GM12875 (cell line): ENCODE results near the gene PROC.
"Not testable (repeated sequence)": the region's sequence is repeated elsewhere in the genome, so short reads cannot be mapped to it uniquely, and the experiment has no call there.

ENCODE experiments used
- H3K4me3 ChIP-seq: one replicate; pipeline ENCODE4 v1.5.1; 2011; ENCODE audit warnings: low read depth, low read length, control low read depth
- CTCF ChIP-seq: IDR thresholded peaks from 2 replicates; pipeline ENCODE4 v1.5.1; 2011; ENCODE audit warnings: low read depth, mild to moderate bottlenecking, control low read depth, inconsistent platforms, low read length, moderate library complexity, borderline replicate concordance; ENCODE audit not compliant: insufficient read depth

The PROC gene

GRCh38 chr2:127437781-127438726, 19.8 kb downstream of the PROC start:
- H3K4me3 ChIP-seq, result no peak overlapping the region
- no peak for TF ChIP-seq CTCF

GRCh38 chr2:127439343-127439742, 21.1 kb downstream of the PROC start:
- no peak for TF ChIP-seq CTCF
- H3K4me3 ChIP-seq, result no peak overlapping the region

- no peak overlapping the region for H3K4me3 ChIP-seq
- no peak for TF ChIP-seq CTCF
Measured at GRCh38 chr2:127448526-127448925, 30.3 kb downstream of the PROC start.

GRCh38 chr2:127449414-127449813, 31.2 kb downstream of the PROC start:
- no peak overlapping the region for H3K4me3 ChIP-seq
- no peak for TF ChIP-seq CTCF

GRCh38 chr2:127449898-127450297, 31.7 kb downstream of the PROC start:
- no peak overlapping the region for H3K4me3 ChIP-seq
- TF ChIP-seq CTCF, result no peak

GRCh38 chr2:127451981-127452380, 33.8 kb downstream of the PROC start:
- no peak for TF ChIP-seq CTCF

GRCh38 chr2:127452423-127452822, 34.2 kb downstream of the PROC start:
- not testable (repeated sequence) for H3K4me3 ChIP-seq

More at GRCh38 chr2:127451981-127452380, 33.8 kb downstream of the PROC start:
- H3K4me3 ChIP-seq, result no peak overlapping the region
